A549 (cell line): ENCODE results near the gene YBEY. TPM values are rescaled to one million over a fixed set of nuclear protein-coding genes. Genes with fewer than 3 reads are reported as not detected.

Source experiments
- ATAC-seq, 2 experiments: fragments of 200-7000 bp in 1 of 2; fragments of >200 bp in 1 of 2; cut with Nextera tagmentation in 1 of 2; cut with Tn5 transposase in 1 of 2; 3 replicates each; pipeline versions ENCODE4 v1.8.0 to v1.9.1; 2018 to 2020; ENCODE audit warnings: mild to moderate bottlenecking in 1 of 2, moderate library complexity in 1 of 2
- CTCF ChIA-PET: fragments of 300-600 bp; sonication (Branson Sonifier 250); formaldehyde crosslinking; extraction: SDS; loops from one replicate; lab custom pipeline; 2021; ENCODE audit warnings: antibody characterized with exemption, inconsistent platforms; lab: Yijun Ruan, JAX
- POLR2A ChIA-PET: fragments of 350-600 bp; formaldehyde crosslinking; extraction: SDS; loops from one replicate; lab custom pipeline; 2021; ENCODE audit warnings: antibody characterized with exemption, inconsistent platforms; lab: Yijun Ruan, JAX
- DNase-seq, 2 experiments: peaks; one replicate each; pipeline versions ENCODE4 v3.0.0 to v3.0.0-alpha.2; 2011 to 2016; ENCODE audit warnings: low read depth in 1 of 2, low spot score in 1 of 2
- FAIRE-seq: peaks from 2 replicates; lab custom pipeline; 2011; peaks lifted over from hg19 to GRCh38; lab: Jason Lieb, UNC
- H3K27ac ChIP-seq, 2 experiments: fragments of >200 bp; sonication (Bioruptor Twin); formaldehyde crosslinking; 3 replicates each; pipeline ENCODE4 v1.5.1; 2016 to 2017
- H3K4me1 ChIP-seq: fragments of >200 bp; sonication (Bioruptor Twin); formaldehyde crosslinking; 3 replicates; pipeline ENCODE4 v1.6.1; 2016
- H3K4me2 ChIP-seq: fragments of >200 bp; sonication (Bioruptor Twin); formaldehyde crosslinking; 3 replicates; pipeline ENCODE4 v1.6.1; 2016
- H3K4me3 ChIP-seq: fragments of >200 bp; sonication (Bioruptor Twin); formaldehyde crosslinking; 3 replicates; pipeline ENCODE4 v1.5.1; 2016
- H3K9me3 ChIP-seq: fragments of >200 bp; sonication (Bioruptor Twin); formaldehyde crosslinking; 3 replicates; pipeline ENCODE4 v1.6.1; 2016
- ATOH8 ChIP-seq: fragments of 250-450 bp; sonication (Bioruptor Pico); IDR thresholded peaks from 2 replicates; pipeline ENCODE4 v1.5.0; 2020; ENCODE audit warnings: low read depth, mild to moderate bottlenecking, moderate library complexity
- BHLHE40 ChIP-seq: IDR thresholded peaks from 2 replicates; pipeline ENCODE4 v1.6.1; 2012; ENCODE audit warnings: low read depth, low read length, inconsistent platforms
- CBX2 ChIP-seq: fragments of 200-600 bp; sonication (generic); IDR thresholded peaks from 2 replicates; pipeline ENCODE4 v1.6.1; 2016; ENCODE audit warnings: low read depth, mild to moderate bottlenecking, borderline replicate concordance
- CBX8 ChIP-seq: fragments of 200-600 bp; sonication (generic); IDR thresholded peaks from 2 replicates; pipeline ENCODE4 v1.6.1; 2016
- CEBPB ChIP-seq, 2 experiments: fragments of >200 bp in 1 of 2; sonication (Bioruptor Twin) in 1 of 2; formaldehyde crosslinking in 1 of 2; IDR thresholded peaks; 2 replicates each; pipeline ENCODE4 v1.6.1; 2012 to 2016
- E2F6 ChIP-seq: IDR thresholded peaks from 2 replicates; pipeline ENCODE4 v1.6.1; 2012; ENCODE audit warnings: low read depth, borderline replicate concordance
- ELK1 ChIP-seq: fragments of 150-350 bp; IDR thresholded peaks from 2 replicates; pipeline ENCODE4 v1.6.1; 2014; ENCODE audit warnings: low read depth, mild to moderate bottlenecking, low read length
- EP300 ChIP-seq, 2 experiments: fragments of >200 bp; sonication (Bioruptor Twin); formaldehyde crosslinking; IDR thresholded peaks; 2 replicates in 1 of 2; 3 replicates in 1 of 2; pipeline ENCODE4 v1.6.1; 2016 to 2017
- GATA3 ChIP-seq: IDR thresholded peaks from 2 replicates; pipeline ENCODE4 v1.6.1; 2012; ENCODE audit warnings: borderline replicate concordance
- HEYL ChIP-seq: fragments of 250-450 bp; sonication (Bioruptor Pico); IDR thresholded peaks from 2 replicates; pipeline ENCODE4 v1.8.0; 2021; ENCODE audit warnings: mild to moderate bottlenecking, moderate library complexity
- HOXA7 ChIP-seq: fragments of 250-450 bp; sonication (Bioruptor Pico); IDR thresholded peaks from 2 replicates; pipeline ENCODE4 v1.5.0; 2020; ENCODE audit warnings: mild to moderate bottlenecking, moderate library complexity
- HOXB5 ChIP-seq: fragments of 250-450 bp; sonication (Bioruptor Pico); IDR thresholded peaks from 2 replicates; pipeline ENCODE4 v1.5.0; 2020; ENCODE audit warnings: mild to moderate bottlenecking, moderate library complexity
- KDM5A ChIP-seq: fragments of 200-600 bp; sonication (generic); IDR thresholded peaks from 2 replicates; pipeline ENCODE4 v1.6.1; 2016; ENCODE audit warnings: antibody characterized with exemption, mild to moderate bottlenecking
- MAZ ChIP-seq: fragments of 150-350 bp; IDR thresholded peaks from 2 replicates; pipeline ENCODE4 v1.6.1; 2014; ENCODE audit warnings: antibody characterized with exemption, low read depth, low read length, borderline replicate concordance
- NR3C1 ChIP-seq: fragments of >200 bp; sonication (Bioruptor Twin); formaldehyde crosslinking; IDR thresholded peaks from 3 replicates; pipeline ENCODE4 v1.6.1; 2017
- POLR2A ChIP-seq: IDR thresholded peaks from 2 replicates; pipeline ENCODE4 v1.6.1; 2012; ENCODE audit warnings: mild to moderate bottlenecking, low read length
- POLR2AphosphoS2 ChIP-seq: conservative IDR thresholded peaks from 2 replicates; pipeline ENCODE4 v1.6.1; 2012; ENCODE audit warnings: low read length, improper control_type of control experiment, inconsistent platforms
- RCOR1 ChIP-seq: fragments of 150-350 bp; IDR thresholded peaks from 2 replicates; pipeline ENCODE4 v1.6.1; 2014; ENCODE audit warnings: antibody characterized with exemption, low read length, low read depth
- REST ChIP-seq: fragments of 200-600 bp; sonication (generic); IDR thresholded peaks from 2 replicates; pipeline ENCODE4 v1.6.1; 2016; ENCODE audit warnings: antibody characterized with exemption, mild to moderate bottlenecking, moderate library complexity
- RNF2 ChIP-seq: fragments of 200-600 bp; sonication (generic); IDR thresholded peaks from 2 replicates; pipeline ENCODE4 v1.6.1; 2016; ENCODE audit warnings: low read depth, mild to moderate bottlenecking, antibody characterized with exemption, moderate library complexity, borderline replicate concordance
- USF2 ChIP-seq: fragments of 450-650 bp; IDR thresholded peaks from 2 replicates; pipeline ENCODE4 v1.6.1; 2014; ENCODE audit warnings: antibody characterized with exemption
- ZC3H11A ChIP-seq: fragments of 450-650 bp; IDR thresholded peaks from 2 replicates; pipeline ENCODE4 v1.6.1; 2014; ENCODE audit warnings: antibody characterized with exemption, mild to moderate bottlenecking
- ZFP36 ChIP-seq: fragments of 450-650 bp; IDR thresholded peaks from 2 replicates; pipeline ENCODE4 v1.6.1; 2014; ENCODE audit warnings: borderline replicate concordance; ENCODE audit not compliant: partially characterized antibody
- ZNF302 ChIP-seq: fragments of 250-450 bp; sonication (Bioruptor Pico); IDR thresholded peaks from 2 replicates; pipeline ENCODE4 v1.9.0; 2021; ENCODE audit warnings: inconsistent platforms, mild to moderate bottlenecking, moderate library complexity
- WGBS: methylation state at CpG from one replicate; pipeline ENCODE4 v1.1.6; 2017; ENCODE audit errors: missing lambda C conversion rate; 5-methylcytosine and 5-hydroxymethylcytosine counted together
- polyA plus RNA-seq, 4 experiments: library from polyadenylated mRNA; depleted of rRNA in 3 of 4; stranded (reverse); fragments of >200 nt; fragmentation: RNase III in 1 of 4; extraction: RNeasy Plus Mini Kit Qiagen cat#74134 plus additional on column Dnase treatment in 1 of 4; gene quantifications; 2 replicates in 3 of 4; 3 replicates in 1 of 4; pipeline ENCODE4 v1.2.3, GENCODE V29; 2011 to 2017

Gene YBEY
- polyA plus RNA-seq, 2 of the 4 experiments (the other 2 are of a cell fraction), result 31.8 to 45.4 TPM

GRCh38 chr21:46264046-46264689 lies 22.0 kb upstream of the YBEY start:
- ATAC-seq (no peak), FAIRE-seq (no peak)
- no peak overlapping the region for H3K4me2 ChIP-seq
- POLR2A ChIA-PET, result no interaction called here
- CTCF ChIA-PET, result interaction anchor here (1.5 kb wide), 1 partner anchor 10 kb away, joined by 4 read pairs; no protein-coding TSS in a partner anchor
- TF ChIP-seq CBX2, result no peak
- TF ChIP-seq POLR2A, result no peak
- TF ChIP-seq ZC3H11A, result no peak
- TF ChIP-seq ELK1, result no peak
- no peak for TF ChIP-seq POLR2AphosphoS2
- no peak for TF ChIP-seq EP300 (IDR thresholded peaks at IDR 0.05)
- no peak for TF ChIP-seq E2F6
- no peak for TF ChIP-seq USF2
- TF ChIP-seq GATA3, result no peak
- no peak for TF ChIP-seq REST
- no peak for TF ChIP-seq RNF2
- no peak for TF ChIP-seq HOXB5 (CRISPR knock-in tag)
- TF ChIP-seq, all 56 proteins: peak for 0
- no peak for DNase-seq
- no peak overlapping the region for H3K4me3 ChIP-seq
- H3K27ac ChIP-seq, result no peak overlapping the region
- H3K4me1 ChIP-seq, result no peaks in the 10 kb centered on the region
- WGBS, result 96% methylated on average over 19 of the region's 22 CpGs
- H3K9me3 ChIP-seq, result no peaks in the 10 kb centered on the region

- Histone ChIP-seq H3K4me3 (no peak overlapping the region), H3K9me3 (no peaks in the 10 kb centered on the region), H3K4me2 (no peak overlapping the region), H3K27ac (no peak overlapping the region), H3K4me1 (no peaks in the 10 kb centered on the region)
- 100% methylated on average over 3 of the region's 13 CpGs for WGBS
- FAIRE-seq (no peak), ATAC-seq (peak in 1 of 2 experiments; percentile 44; a peak in 3 of 6 replicates), DNase-seq (no peak)
- POLR2A ChIA-PET, result no interaction called here
- TF ChIP-seq ZFP36 (no peak), RCOR1 (no peak), RNF2 (no peak), HEYL (CRISPR knock-in tag) (no peak), ZNF302 (CRISPR knock-in tag) (no peak), CEBPB (IDR thresholded peaks at IDR 0.05) (no peak), NR3C1 (no peak), KDM5A (no peak), ATOH8 (no peak), BHLHE40 (no peak), HOXA7 (CRISPR knock-in tag) (no peak), CBX8 (no peak), MAZ (no peak), EP300 (IDR thresholded peaks at IDR 0.05) (no peak), POLR2AphosphoS2 (no peak)
- CTCF ChIA-PET, result no interaction called here
Observed at GRCh38 chr21:46264690-46265144, 21.4 kb upstream of the YBEY start.
